ENCODE data around the gene ZFYVE26.
"Not testable (repeated sequence)": the region's sequence is repeated elsewhere in the genome, so short reads cannot be mapped to it uniquely, and the experiment has no call there.

Gene ZFYVE26

DNA sequence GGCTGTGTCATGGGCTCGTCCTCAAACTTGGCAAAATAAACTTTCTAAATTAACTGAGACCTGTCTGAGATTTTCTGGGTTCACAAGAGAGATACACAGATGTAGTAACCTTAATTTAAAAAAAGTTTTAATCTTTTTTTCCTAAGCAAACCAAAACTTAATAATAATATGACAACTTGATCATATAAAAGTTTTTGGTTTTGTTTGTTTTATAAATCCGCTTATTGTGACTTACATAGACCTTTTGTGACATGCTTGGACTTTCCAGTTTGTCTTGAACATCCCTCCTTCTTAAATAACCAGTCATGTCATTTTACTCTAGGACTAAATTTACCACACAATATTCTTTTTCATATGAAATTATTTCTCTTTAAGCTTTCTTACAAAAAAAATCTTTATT is 106.2 kb downstream of the ZFYVE26 start:
- no peak overlapping the region for H3K4me3 Mint-ChIP-seq
- peaks cover 5% of the 10 kb centered on the region for H3K36me3 Mint-ChIP-seq
- H3K27me3 Mint-ChIP-seq, result peaks cover 5% of the 10 kb centered on the region
- H3K9me3 Mint-ChIP-seq, result no peaks in the 10 kb centered on the region
- no peaks in the 10 kb centered on the region for H3K4me1 Mint-ChIP-seq
- no peak overlapping the region for H3K27ac Mint-ChIP-seq

DNA sequence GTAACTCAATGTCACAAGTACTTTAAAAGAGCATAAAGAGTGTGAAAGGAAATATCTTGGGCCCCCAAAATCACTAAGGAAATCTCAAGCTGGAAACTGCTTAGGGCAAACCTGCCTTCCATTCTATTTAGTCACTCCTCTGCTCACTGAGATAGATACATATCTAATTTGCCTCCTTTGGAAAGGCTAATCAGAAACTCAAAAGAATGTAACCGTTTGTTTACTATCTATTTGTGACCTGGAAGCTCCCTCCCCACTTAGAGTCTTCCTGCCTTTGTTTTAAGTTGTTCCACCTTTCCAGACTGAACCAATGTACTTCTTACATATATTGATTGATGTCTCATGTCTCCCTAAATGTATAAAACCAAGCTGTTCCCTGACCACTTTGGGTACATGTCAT is 106.6 kb downstream of the ZFYVE26 start:
- H3K36me3 Mint-ChIP-seq, H3K9me3 Mint-ChIP-seq, H3K27me3 Mint-ChIP-seq, H3K4me1 Mint-ChIP-seq, H3K27ac Mint-ChIP-seq, H3K4me3 Mint-ChIP-seq: not testable (repeated sequence)

DNA sequence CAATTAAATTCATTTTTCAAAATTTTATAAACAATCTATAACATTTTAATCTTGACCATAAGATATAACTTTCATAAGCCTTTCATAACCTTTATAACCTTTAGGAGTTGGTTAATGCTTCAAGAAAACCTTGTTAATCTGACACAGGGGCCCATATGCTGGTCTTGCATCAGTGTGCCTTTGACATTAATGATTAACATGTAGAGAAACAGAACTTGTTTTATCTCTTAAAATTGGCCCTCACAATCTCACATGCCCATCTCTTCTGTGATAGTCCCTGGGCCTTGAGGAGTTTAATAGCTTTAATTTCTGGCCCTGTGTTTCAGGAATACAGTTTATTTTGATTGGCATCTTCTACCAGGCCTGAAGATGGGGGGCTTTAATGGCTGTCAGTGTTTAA is 107.0 kb downstream of the ZFYVE26 start:
- not testable (repeated sequence) for H3K4me3 Mint-ChIP-seq, H3K9me3 Mint-ChIP-seq, H3K36me3 Mint-ChIP-seq, H3K4me1 Mint-ChIP-seq, H3K27me3 Mint-ChIP-seq, H3K27ac Mint-ChIP-seq

DNA sequence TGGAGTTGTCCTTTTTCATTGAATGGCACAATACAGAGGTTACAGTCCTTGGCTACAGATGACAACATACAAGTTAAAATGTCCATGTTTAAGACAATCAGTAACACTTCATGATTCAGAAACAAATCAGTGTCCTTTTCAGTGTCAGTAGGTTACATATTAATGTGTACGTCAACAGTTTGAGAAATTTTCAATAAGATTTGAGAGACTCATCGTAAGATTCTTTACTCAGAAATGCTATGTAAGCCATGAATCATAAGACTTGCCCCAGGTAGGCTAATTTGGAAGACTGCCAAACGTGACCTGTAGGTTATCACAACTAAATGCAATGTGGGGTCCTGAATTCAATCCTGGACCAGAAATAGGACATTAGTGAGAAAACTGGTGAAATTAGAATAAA is 111.2 kb downstream of the ZFYVE26 start:
- Mint-ChIP-seq H3K9me3 (no peaks in the 10 kb centered on the region), H3K4me1 (no peaks in the 10 kb centered on the region), H3K36me3 (peaks cover 2% of the 10 kb centered on the region), H3K27ac (no peak overlapping the region), H3K27me3 (no peaks in the 10 kb centered on the region), H3K4me3 (no peak overlapping the region)

DNA sequence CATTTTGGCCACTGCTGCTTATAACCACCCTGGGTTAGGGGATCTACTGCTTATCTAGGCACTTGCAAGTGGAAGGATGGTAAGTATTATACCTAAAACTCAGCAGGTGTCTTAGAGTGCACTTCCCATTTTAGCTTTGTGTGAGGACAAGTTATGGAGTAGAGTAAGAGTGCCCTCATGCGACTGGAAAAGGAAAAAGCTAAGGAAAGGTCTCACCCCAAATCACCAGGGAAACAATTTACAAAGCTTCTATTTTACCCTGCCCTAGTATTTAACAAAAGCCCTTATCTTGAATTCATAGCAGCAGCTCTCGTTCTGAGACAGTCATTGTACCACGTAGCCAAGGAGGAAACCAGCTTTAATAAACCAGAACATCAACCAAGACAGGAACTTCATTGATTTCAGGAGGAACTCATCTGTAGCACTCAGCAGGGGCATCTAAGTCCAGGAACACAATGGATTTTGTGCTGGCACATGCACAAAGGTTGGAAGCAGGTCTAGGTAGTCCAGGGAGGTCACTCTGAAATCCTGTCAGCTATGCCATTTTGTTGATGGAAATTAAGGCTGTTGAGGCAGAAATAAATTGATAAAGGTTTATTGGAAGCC is 111.8 kb downstream of the ZFYVE26 start:
- Mint-ChIP-seq H3K36me3 (no peaks in the 10 kb centered on the region), H3K4me1 (no peaks in the 10 kb centered on the region), H3K4me3 (no peak overlapping the region), H3K27me3 (no peaks in the 10 kb centered on the region), H3K9me3 (no peaks in the 10 kb centered on the region), H3K27ac (no peak overlapping the region)

DNA sequence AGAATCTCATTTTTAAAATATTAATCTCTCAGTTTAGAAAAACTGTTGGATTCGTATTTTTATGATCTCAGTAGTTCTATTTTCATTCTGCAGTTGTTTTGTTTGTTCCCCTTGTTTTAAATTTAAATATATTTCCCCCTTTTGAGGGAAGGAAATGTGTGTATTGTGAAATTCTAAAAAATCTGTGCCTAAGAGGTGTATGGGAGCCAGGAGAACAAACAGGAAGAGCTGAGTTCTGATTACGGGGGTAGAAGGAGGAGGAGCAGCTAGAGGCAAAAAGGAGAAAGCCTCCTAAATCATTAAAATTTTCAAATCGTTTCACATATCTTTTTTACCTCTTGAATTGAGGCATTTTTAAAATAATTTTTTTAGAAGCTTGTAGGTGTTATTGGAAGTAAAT is 112.4 kb downstream of the ZFYVE26 start:
- Mint-ChIP-seq H3K36me3 (no peaks in the 10 kb centered on the region), H3K9me3 (no peaks in the 10 kb centered on the region), H3K27me3 (no peaks in the 10 kb centered on the region), H3K4me3 (no peak overlapping the region), H3K4me1 (no peaks in the 10 kb centered on the region), H3K27ac (no peak overlapping the region)

DNA sequence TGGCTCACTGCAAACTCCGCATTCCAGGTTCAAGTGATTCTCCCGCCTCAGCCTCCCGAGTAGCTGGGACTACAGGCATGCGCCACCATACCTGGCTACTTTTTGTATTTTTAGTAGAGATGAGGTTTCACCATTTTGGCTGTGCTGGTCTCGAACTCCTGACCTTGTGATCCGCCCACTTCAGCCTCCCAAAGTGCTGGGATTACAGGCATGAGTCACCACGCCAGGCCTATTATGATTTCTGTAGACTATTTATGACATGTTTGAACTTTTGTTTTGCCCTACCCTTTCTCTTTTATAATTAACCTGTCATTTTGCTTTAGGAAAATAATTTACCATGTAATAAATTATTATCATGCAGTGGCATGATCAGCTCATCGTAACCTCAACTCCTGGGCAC is 114.9 kb downstream of the ZFYVE26 start, which contains the start of gene RDH12:
Gene RDH12, plus strand, starts transcription at position 395 of the 400 bp plus-strand sequence. CDS start 20,757 bp downstream, outside the sequence.
- H3K36me3 Mint-ChIP-seq, H3K4me3 Mint-ChIP-seq, H3K4me1 Mint-ChIP-seq, H3K27me3 Mint-ChIP-seq, H3K27ac Mint-ChIP-seq, H3K9me3 Mint-ChIP-seq: not testable (repeated sequence)

DNA sequence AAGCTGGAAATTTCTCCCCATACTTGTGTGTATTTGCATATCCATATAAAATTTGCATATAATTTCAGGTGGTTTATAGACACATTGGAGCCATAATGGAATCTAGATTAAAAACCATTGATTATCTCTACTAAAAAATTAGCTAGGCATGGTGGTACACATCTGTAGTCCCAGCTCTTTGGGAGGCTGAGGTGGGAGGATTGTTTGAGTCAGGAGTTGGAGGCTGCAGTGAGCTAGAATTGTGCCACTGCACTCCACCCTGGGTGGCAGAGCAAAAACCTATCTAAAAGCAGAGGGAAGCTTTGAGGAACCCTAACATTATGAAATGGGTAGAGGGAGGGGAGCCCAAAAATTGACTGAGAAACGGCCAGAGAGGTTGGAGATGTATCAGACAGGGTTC is 118.2 kb downstream of the ZFYVE26 start:
- Mint-ChIP-seq H3K36me3 (no peaks in the 10 kb centered on the region), H3K4me1 (peaks cover 21% of the 10 kb centered on the region), H3K27me3 (no peaks in the 10 kb centered on the region), H3K27ac (no peak overlapping the region), H3K9me3 (no peaks in the 10 kb centered on the region), H3K4me3 (no peak overlapping the region)

DNA sequence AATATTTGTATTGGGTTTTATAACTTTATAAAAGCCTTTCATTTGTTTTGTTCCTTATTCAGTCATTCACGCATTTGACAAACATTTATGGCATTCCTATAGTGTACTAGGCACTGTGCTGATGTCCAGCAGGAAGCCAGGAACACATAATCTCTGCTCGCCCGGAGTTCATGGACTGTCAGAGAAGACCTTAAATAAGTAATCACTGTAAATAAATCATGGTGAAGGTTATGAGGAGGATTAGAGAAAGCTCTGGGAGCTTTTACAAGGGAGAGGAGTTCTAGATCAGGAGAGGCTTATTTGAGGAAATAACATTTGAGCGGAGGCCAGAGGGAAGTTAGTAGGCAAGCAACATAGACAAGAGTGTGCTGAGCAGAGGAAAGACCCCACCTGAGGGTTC is 119.4 kb downstream of the ZFYVE26 start:
- no peak overlapping the region for H3K4me3 Mint-ChIP-seq
- H3K4me1 Mint-ChIP-seq, result peaks cover 30% of the 10 kb centered on the region
- H3K27me3 Mint-ChIP-seq, result no peaks in the 10 kb centered on the region
- no peaks in the 10 kb centered on the region for H3K9me3 Mint-ChIP-seq
- H3K36me3 Mint-ChIP-seq, result peaks cover 3% of the 10 kb centered on the region
- no peak overlapping the region for H3K27ac Mint-ChIP-seq
